Activated naive CD4-positive, alpha-beta T cell treated with anti-CD3 and anti-CD28 coated beads, Interleukin-2, amount 50 U/mL, for 24 hours (primary cell): ENCODE measurements around the gene ADIPOR2.

Source experiments
- H3K27ac Mint-ChIP-seq: one replicate; pipeline ENCODE4 v1.8.0; 2021; ENCODE audit warnings: mild to moderate bottlenecking, mixed read lengths
- H3K27me3 Mint-ChIP-seq: one replicate; pipeline ENCODE4 v1.8.0; 2021; ENCODE audit warnings: mixed read lengths
- H3K36me3 Mint-ChIP-seq: one replicate; pipeline ENCODE4 v1.8.0; 2021; ENCODE audit warnings: mixed read lengths
- H3K4me1 Mint-ChIP-seq: one replicate; pipeline ENCODE4 v1.8.0; 2021; ENCODE audit warnings: mixed read lengths
- H3K4me3 Mint-ChIP-seq: one replicate; pipeline ENCODE4 v1.8.0; 2021; ENCODE audit warnings: mild to moderate bottlenecking, mixed read lengths
- H3K9me3 Mint-ChIP-seq: one replicate; pipeline ENCODE4 v1.8.0; 2021; ENCODE audit warnings: mixed read lengths

Gene ADIPOR2

GRCh38 chr12:1690578-1691122, at the start of gene ADIPOR2:
TSS of gene ADIPOR2 (plus strand) at chr12:1691070. CDS start at chr12:1754344, 63,274 bp downstream.
- Mint-ChIP-seq H3K27ac (peak within 1 kb of the TSS; percentile 99), H3K9me3 (no peaks in the 10 kb centered on the region), H3K4me3 (peak within 1 kb of the TSS; percentile 95), H3K36me3 (peaks cover 2% of the 10 kb centered on the region), H3K27me3 (no peaks in the 10 kb centered on the region), H3K4me1 (peaks cover 43% of the 10 kb centered on the region)

GRCh38 chr12:1642513-1642912, 48.4 kb upstream of the ADIPOR2 start:
- H3K4me3 Mint-ChIP-seq, result no peak overlapping the region
- H3K27me3 Mint-ChIP-seq, result no peaks in the 10 kb centered on the region
- no peaks in the 10 kb centered on the region for H3K9me3 Mint-ChIP-seq
- H3K36me3 Mint-ChIP-seq, result no peaks in the 10 kb centered on the region
- H3K27ac Mint-ChIP-seq, result no peak overlapping the region
- no peaks in the 10 kb centered on the region for H3K4me1 Mint-ChIP-seq

- Mint-ChIP-seq H3K27me3 (no peaks in the 10 kb centered on the region), H3K4me3 (no peak overlapping the region), H3K9me3 (no peaks in the 10 kb centered on the region), H3K27ac (no peak overlapping the region), H3K36me3 (no peaks in the 10 kb centered on the region), H3K4me1 (no peaks in the 10 kb centered on the region)
These were observed 47.8 kb upstream of the ADIPOR2 start for GRCh38 chr12:1643043-1643442.

- no peak overlapping the region for H3K27ac Mint-ChIP-seq
- no peak overlapping the region for H3K4me3 Mint-ChIP-seq
- H3K9me3 Mint-ChIP-seq, result no peaks in the 10 kb centered on the region
- H3K36me3 Mint-ChIP-seq, result no peaks in the 10 kb centered on the region
- no peaks in the 10 kb centered on the region for H3K4me1 Mint-ChIP-seq
- no peaks in the 10 kb centered on the region for H3K27me3 Mint-ChIP-seq
These were observed 46.9 kb upstream of the ADIPOR2 start for GRCh38 chr12:1643905-1644533.

- no peaks in the 10 kb centered on the region for H3K4me1 Mint-ChIP-seq
- H3K4me3 Mint-ChIP-seq, result no peak overlapping the region
- no peaks in the 10 kb centered on the region for H3K36me3 Mint-ChIP-seq
- H3K27ac Mint-ChIP-seq, result no peak overlapping the region
- no peaks in the 10 kb centered on the region for H3K9me3 Mint-ChIP-seq
- peaks cover 4% of the 10 kb centered on the region for H3K27me3 Mint-ChIP-seq
These were observed 46.1 kb upstream of the ADIPOR2 start for GRCh38 chr12:1644534-1645438.

- peaks cover 4% of the 10 kb centered on the region for H3K27me3 Mint-ChIP-seq
- H3K9me3 Mint-ChIP-seq, result no peaks in the 10 kb centered on the region
These were observed 45.1 kb upstream of the ADIPOR2 start for GRCh38 chr12:1645819-1646218.

GRCh38 chr12:1646569-1647284, 44.1 kb upstream of the ADIPOR2 start:
- Mint-ChIP-seq H3K27me3 (peaks cover 4% of the 10 kb centered on the region), H3K36me3 (no peaks in the 10 kb centered on the region), H3K4me3 (no peak overlapping the region), H3K27ac (no peak overlapping the region), H3K9me3 (no peaks in the 10 kb centered on the region), H3K4me1 (no peaks in the 10 kb centered on the region)

More at GRCh38 chr12:1645819-1646218, 45.1 kb upstream of the ADIPOR2 start:
- Mint-ChIP-seq H3K4me1 (no peaks in the 10 kb centered on the region), H3K27ac (no peak overlapping the region), H3K36me3 (no peaks in the 10 kb centered on the region), H3K4me3 (no peak overlapping the region)

- Mint-ChIP-seq H3K4me3 (no peak overlapping the region), H3K36me3 (no peaks in the 10 kb centered on the region), H3K9me3 (no peaks in the 10 kb centered on the region), H3K4me1 (no peaks in the 10 kb centered on the region), H3K27ac (no peak overlapping the region), H3K27me3 (peaks cover 4% of the 10 kb centered on the region)
These were observed 43.6 kb upstream of the ADIPOR2 start for GRCh38 chr12:1647285-1647669.

- H3K27ac Mint-ChIP-seq, result no peak overlapping the region
- H3K4me1 Mint-ChIP-seq, result no peaks in the 10 kb centered on the region
- peaks cover 4% of the 10 kb centered on the region for H3K27me3 Mint-ChIP-seq
- no peak overlapping the region for H3K4me3 Mint-ChIP-seq
- H3K9me3 Mint-ChIP-seq, result no peaks in the 10 kb centered on the region
- no peaks in the 10 kb centered on the region for H3K36me3 Mint-ChIP-seq
These were observed 40.5 kb upstream of the ADIPOR2 start for GRCh38 chr12:1650260-1650977.

GRCh38 chr12:1650978-1651361, 39.9 kb upstream of the ADIPOR2 start:
- no peak overlapping the region for H3K4me3 Mint-ChIP-seq
- H3K27me3 Mint-ChIP-seq, result peaks cover 4% of the 10 kb centered on the region
- no peaks in the 10 kb centered on the region for H3K9me3 Mint-ChIP-seq
- H3K27ac Mint-ChIP-seq, result no peak overlapping the region
- no peaks in the 10 kb centered on the region for H3K4me1 Mint-ChIP-seq
- H3K36me3 Mint-ChIP-seq, result no peaks in the 10 kb centered on the region

GRCh38 chr12:1651946-1652345, 38.9 kb upstream of the ADIPOR2 start:
- H3K27me3 Mint-ChIP-seq, result peaks cover 4% of the 10 kb centered on the region

GRCh38 chr12:1655225-1655788, 35.6 kb upstream of the ADIPOR2 start:
- H3K36me3 Mint-ChIP-seq, result no peaks in the 10 kb centered on the region
- H3K9me3 Mint-ChIP-seq, result no peaks in the 10 kb centered on the region
- H3K27ac Mint-ChIP-seq, result peak overlapping the region; percentile 9
- H3K27me3 Mint-ChIP-seq, result no peaks in the 10 kb centered on the region
- H3K4me1 Mint-ChIP-seq, result peaks cover 3% of the 10 kb centered on the region
- no peak overlapping the region for H3K4me3 Mint-ChIP-seq

More at GRCh38 chr12:1651946-1652345, 38.9 kb upstream of the ADIPOR2 start:
- no peak overlapping the region for H3K4me3 Mint-ChIP-seq
- peak overlapping the region; percentile 13 for H3K27ac Mint-ChIP-seq
- H3K36me3 Mint-ChIP-seq, result no peaks in the 10 kb centered on the region
- H3K9me3 Mint-ChIP-seq, result no peaks in the 10 kb centered on the region
- H3K4me1 Mint-ChIP-seq, result no peaks in the 10 kb centered on the region

- H3K4me3 Mint-ChIP-seq, result no peak overlapping the region
- H3K36me3 Mint-ChIP-seq, result no peaks in the 10 kb centered on the region
- H3K27me3 Mint-ChIP-seq, result no peaks in the 10 kb centered on the region
- H3K4me1 Mint-ChIP-seq, result peaks cover 8% of the 10 kb centered on the region
- H3K9me3 Mint-ChIP-seq, result no peaks in the 10 kb centered on the region
- H3K27ac Mint-ChIP-seq, result no peak overlapping the region
These were observed 34.0 kb upstream of the ADIPOR2 start for GRCh38 chr12:1656902-1657301.

GRCh38 chr12:1657688-1658087, 33.2 kb upstream of the ADIPOR2 start:
- Mint-ChIP-seq H3K4me1 (peaks cover 8% of the 10 kb centered on the region), H3K27ac (peak overlapping the region; percentile 23), H3K36me3 (no peaks in the 10 kb centered on the region), H3K27me3 (no peaks in the 10 kb centered on the region), H3K4me3 (no peak overlapping the region), H3K9me3 (no peaks in the 10 kb centered on the region)
